ENCODE data around the gene CIC. TPM values are rescaled to one million over a fixed set of nuclear protein-coding genes. Genes with fewer than 3 reads are reported as not detected.

The CIC gene
- total and polyA plus RNA-seq, 2 experiments from 2014 or later, result 18.1 to 55.5 TPM

GRCh38 chr19:42245231-42245630 is 23.8 kb upstream of the CIC start:
- Histone ChIP-seq H3K9me3 (ENCODE audit: low read depth) (no peaks in the 10 kb centered on the region), H3K36me3 (no peaks in the 10 kb centered on the region), H3K4me1 (ENCODE audit: low read depth) (peaks cover 12% of the 10 kb centered on the region), H3K4me3 (no peak overlapping the region), H3K27me3 (no peaks in the 10 kb centered on the region), H3K27ac (peak overlapping the region; percentile 7)
- no peak for TF ChIP-seq CTCF (IDR thresholded peaks at IDR 0.05; ENCODE audit: low read depth, low read length)
- DNase-seq (ENCODE audit: low read depth in 1 of 2, low spot score in 1 of 2), result no peak

- DNase-seq (ENCODE audit: low read depth in 1 of 2, low spot score in 1 of 2), result peak; percentile 73 to 83
- Histone ChIP-seq H3K36me3 (no peaks in the 10 kb centered on the region), H3K9me3 (ENCODE audit: low read depth) (no peaks in the 10 kb centered on the region), H3K4me3 (no peak overlapping the region), H3K27ac (peak overlapping the region; percentile 80), H3K4me1 (ENCODE audit: low read depth) (peaks cover 17% of the 10 kb centered on the region), H3K27me3 (no peaks in the 10 kb centered on the region)
- peak; percentile 68 for TF ChIP-seq CTCF (IDR thresholded peaks at IDR 0.05; ENCODE audit: low read depth, low read length)
Observed at GRCh38 chr19:42246143-42246921, 22.7 kb upstream of the CIC start.

GRCh38 chr19:42246922-42247639 is 22.0 kb upstream of the CIC start:
- Histone ChIP-seq H3K27me3 (no peaks in the 10 kb centered on the region), H3K36me3 (no peaks in the 10 kb centered on the region), H3K4me3 (no peak overlapping the region), H3K9me3 (ENCODE audit: low read depth) (no peaks in the 10 kb centered on the region), H3K27ac (peak overlapping the region; percentile 80), H3K4me1 (ENCODE audit: low read depth) (peaks cover 21% of the 10 kb centered on the region)
- no peak for DNase-seq (ENCODE audit: low read depth in 1 of 2, low spot score in 1 of 2)
- TF ChIP-seq CTCF (IDR thresholded peaks at IDR 0.05; ENCODE audit: low read depth, low read length), result no peak

GRCh38 chr19:42247640-42248199 is 21.3 kb upstream of the CIC start:
- H3K36me3 ChIP-seq, result no peaks in the 10 kb centered on the region
- DNase-seq (ENCODE audit: low read depth in 1 of 2, low spot score in 1 of 2), result no peak
- H3K27ac ChIP-seq, result peak overlapping the region; percentile 80
- no peaks in the 10 kb centered on the region for H3K9me3 ChIP-seq (ENCODE audit: low read depth)
- H3K4me3 ChIP-seq, result no peak overlapping the region
- TF ChIP-seq CTCF (IDR thresholded peaks at IDR 0.05; ENCODE audit: low read depth, low read length), result no peak
- H3K27me3 ChIP-seq, result no peaks in the 10 kb centered on the region
- peaks cover 23% of the 10 kb centered on the region for H3K4me1 ChIP-seq (ENCODE audit: low read depth)

GRCh38 chr19:42248270-42249148 is 20.5 kb upstream of the CIC start:
- H3K9me3 ChIP-seq (ENCODE audit: low read depth), result no peaks in the 10 kb centered on the region
- no peak for DNase-seq (ENCODE audit: low read depth in 1 of 2, low spot score in 1 of 2)

More at GRCh38 chr19:42248270-42249148, 20.5 kb upstream of the CIC start:
- Histone ChIP-seq H3K27me3 (no peaks in the 10 kb centered on the region), H3K4me3 (no peak overlapping the region), H3K4me1 (ENCODE audit: low read depth) (peaks cover 26% of the 10 kb centered on the region), H3K36me3 (no peaks in the 10 kb centered on the region), H3K27ac (peak overlapping the region; percentile 80)
- TF ChIP-seq CTCF (IDR thresholded peaks at IDR 0.05; ENCODE audit: low read depth, low read length), result no peak
